ENCODE data around the gene DPM1. TPM values are rescaled to one million over a fixed set of nuclear protein-coding genes. Genes with fewer than 3 reads are reported as not detected.

The DPM1 gene
- total RNA-seq, 1 experiment from 2014 or later, result 70.7 TPM

- Histone ChIP-seq H2AFZ (no peak overlapping the region), H3K9me2 (ENCODE audit: insufficient read depth) (no peaks in the 10 kb centered on the region), H3K4me2 (no peak overlapping the region), H3K36me3 (ENCODE audit: low read depth) (no peaks in the 10 kb centered on the region), H3K4me3 (no peak overlapping the region), H3F3A (ENCODE audit: insufficient read depth, low read depth) (peaks cover 1% of the 10 kb centered on the region; the same call in 1 of the 2 replicates), H3K9me3 (ENCODE audit: insufficient read depth, low read depth) (no peaks in the 10 kb centered on the region), H4K20me1 (ENCODE audit: insufficient read depth) (no peaks in the 10 kb centered on the region), H3K27ac (no peak overlapping the region), H3K27me3 (ENCODE audit: insufficient read depth, low read depth) (peaks cover 9% of the 10 kb centered on the region; the same call in 1 of the 2 replicates), H3K79me2 (ENCODE audit: low read depth) (no peaks in the 10 kb centered on the region), H3K4me1 (replicated peaks; ENCODE audit: insufficient read depth) (no peaks in the 10 kb centered on the region)
- ChIA-PET CTCF (interaction anchor here (0.6 kb wide), 1 partner anchor 400 kb away, joined by 9 read pairs; no protein-coding TSS in a partner anchor), POLR2A (ENCODE audit: unreplicated experiment) (no interaction called here)
- intact Hi-C loops (cut with micrococcal nuclease; ENCODE audit: unreplicated experiment), result no loop called here
- no TSS peak for BruUV-seq (replicated peaks)
- no peak for TF ChIP-seq EZH2 (IDR thresholded peaks at IDR 0.05; ENCODE audit: low read depth)
- TF ChIP-seq CTCF (conservative IDR thresholded peaks at IDR 0.05), result no peak
- no peak for DNase-seq
Observed at GRCh38 chr20:50969435-50969834, 11.1 kb upstream of the DPM1 start.

- H3K36me3 ChIP-seq (ENCODE audit: low read depth), result no peaks in the 10 kb centered on the region
- no peak for TF ChIP-seq EZH2 (IDR thresholded peaks at IDR 0.05; ENCODE audit: low read depth)
- TF ChIP-seq CTCF (conservative IDR thresholded peaks at IDR 0.05), result no peak
- ChIA-PET POLR2A (ENCODE audit: unreplicated experiment) (no interaction called here), CTCF (no interaction called here)
- no peak for DNase-seq
- no peaks in the 10 kb centered on the region for H3K4me1 ChIP-seq (replicated peaks; ENCODE audit: insufficient read depth)
- H3K27me3 ChIP-seq (ENCODE audit: insufficient read depth, low read depth), result peaks cover 9% of the 10 kb centered on the region; the same call in 1 of the 2 replicates
- no peaks in the 10 kb centered on the region for H3K9me2 ChIP-seq (ENCODE audit: insufficient read depth)
- H4K20me1 ChIP-seq (ENCODE audit: insufficient read depth), result no peaks in the 10 kb centered on the region
- no peak overlapping the region for H3K4me2 ChIP-seq
- no peaks in the 10 kb centered on the region for H3K9me3 ChIP-seq (ENCODE audit: insufficient read depth, low read depth)
- no peak overlapping the region for H3K4me3 ChIP-seq
- BruUV-seq (replicated peaks), result no TSS peak
- H2AFZ ChIP-seq, result no peak overlapping the region
- no peaks in the 10 kb centered on the region for H3K79me2 ChIP-seq (ENCODE audit: low read depth)
- H3F3A ChIP-seq (ENCODE audit: insufficient read depth, low read depth), result peaks cover 12% of the 10 kb centered on the region; the same call in 1 of the 2 replicates
- no peak overlapping the region for H3K27ac ChIP-seq
- intact Hi-C loops (cut with micrococcal nuclease; ENCODE audit: unreplicated experiment), result no loop called here
Observed at GRCh38 chr20:50968289-50968688, 10.0 kb upstream of the DPM1 start.

- no peak overlapping the region for H3K27ac ChIP-seq
- DNase-seq, result no peak
- H3F3A ChIP-seq (ENCODE audit: insufficient read depth, low read depth), result peaks cover 12% of the 10 kb centered on the region; the same call in 1 of the 2 replicates
- H2AFZ ChIP-seq, result no peak overlapping the region
- H3K4me1 ChIP-seq (replicated peaks; ENCODE audit: insufficient read depth), result no peaks in the 10 kb centered on the region
- H3K36me3 ChIP-seq (ENCODE audit: low read depth), result no peaks in the 10 kb centered on the region
- no peak overlapping the region for H3K4me2 ChIP-seq
- H3K27me3 ChIP-seq (ENCODE audit: insufficient read depth, low read depth), result peaks cover 6% of the 10 kb centered on the region; the same call in 1 of the 2 replicates
- no TSS peak for BruUV-seq (replicated peaks)
- H3K4me3 ChIP-seq, result no peak overlapping the region
- ChIA-PET CTCF (interaction anchor here (0.6 kb wide), 1 partner anchor 24 kb away, joined by 5 read pairs; no protein-coding TSS in a partner anchor), POLR2A (ENCODE audit: unreplicated experiment) (no interaction called here)
- no peaks in the 10 kb centered on the region for H3K9me3 ChIP-seq (ENCODE audit: insufficient read depth, low read depth)
- H4K20me1 ChIP-seq (ENCODE audit: insufficient read depth), result no peaks in the 10 kb centered on the region
- H3K79me2 ChIP-seq (ENCODE audit: low read depth), result no peaks in the 10 kb centered on the region
- no peak for TF ChIP-seq CTCF (conservative IDR thresholded peaks at IDR 0.05)
- TF ChIP-seq EZH2 (IDR thresholded peaks at IDR 0.05; ENCODE audit: low read depth), result no peak
- intact Hi-C loops (cut with micrococcal nuclease; ENCODE audit: unreplicated experiment), result no loop called here
- H3K9me2 ChIP-seq (ENCODE audit: insufficient read depth), result no peaks in the 10 kb centered on the region
Observed at GRCh38 chr20:50967586-50967985, 9.3 kb upstream of the DPM1 start.

Measured in PC-9 (cell line).